Upper lobe of left lung (tissue), 4 donors: ENCODE results near the gene MARCHF4.

Source experiments
- CTCF ChIP-seq, 6 experiments: fragments of 450-650 bp in 4 of 6; fragments of 200-600 bp in 2 of 6; sonication (generic) in 2 of 6; IDR thresholded peaks; one replicate each; pipeline ENCODE4 v1.5.1; 2016 to 2019; ENCODE audit warnings: antibody characterized with exemption in 6 of 6
- EP300 ChIP-seq, 4 donors: sonication (generic); formaldehyde crosslinking; IDR thresholded peaks; one replicate each; pipeline ENCODE4 v1.5.1; 2017; ENCODE audit warnings: antibody characterized with exemption in 4 of 4, control low read depth in 2 of 4
- POLR2A ChIP-seq, 4 donors: fragments of 450-650 bp; IDR thresholded peaks; one replicate each; pipeline ENCODE4 v1.5.1; 2016 to 2017; ENCODE audit warnings: antibody characterized with exemption in 4 of 4, mild to moderate bottlenecking in 2 of 4
- POLR2AphosphoS5 ChIP-seq, 2 donors: sonication (generic); formaldehyde crosslinking; IDR thresholded peaks; one replicate each; pipeline ENCODE4 v1.5.1; 2017; ENCODE audit warnings: antibody characterized with exemption in 2 of 2

GRCh38 chr2:216340280-216340631, 32.0 kb downstream of the MARCHF4 start:
- no peak for TF ChIP-seq CTCF (IDR thresholded peaks at IDR 0.05)
- no peak for TF ChIP-seq POLR2A (IDR thresholded peaks at IDR 0.05)
- no peak for TF ChIP-seq EP300 (IDR thresholded peaks at IDR 0.05)
- no peak for TF ChIP-seq POLR2AphosphoS5 (IDR thresholded peaks at IDR 0.05)
